ENCODE data around the gene CD80. TPM values are rescaled to one million over a fixed set of nuclear protein-coding genes. Genes with fewer than 3 reads are reported as not detected.
A peak's percentile ranks its signal among the peaks of the same experiment; 100 is the strongest.
"Not testable (repeated sequence)": the region's sequence is repeated elsewhere in the genome, so short reads cannot be mapped to it uniquely, and the experiment has no call there.

Gene CD80
- polyA plus RNA-seq, 10 donors, result 0.08 to 0.58 (median 0.15) TPM; not detected in 4

- no peak for DNase-seq
Observed at GRCh38 chr3:119585208-119585607, 25.8 kb upstream of the CD80 start.

GRCh38 chr3:119582178-119582577 is 22.8 kb upstream of the CD80 start:
- DNase-seq, result no peak

- peak; percentile 41 to 91 (median 76) for DNase-seq
Observed at GRCh38 chr3:119580067-119580760, 20.8 kb upstream of the CD80 start.

- DNase-seq, result peak; percentile 64 to 93 (median 85)
Observed at GRCh38 chr3:119579366-119580066, 20.1 kb upstream of the CD80 start, which contains the start of gene ADPRH. Gene ADPRH (plus strand): TSS chr3:119579492. CDS start chr3:119582170, 2,678 bp downstream.

GRCh38 chr3:119575507-119575906 is 16.1 kb upstream of the CD80 start:
- DNase-seq, result no peak

GRCh38 chr3:119571688-119572087 is 12.3 kb upstream of the CD80 start:
- peak in 2 of 3 donors; percentile 16 to 48 for DNase-seq

- DNase-seq, result no peak
Observed at GRCh38 chr3:119571230-119571629, 11.8 kb upstream of the CD80 start.

- peak in 1 of 3 donors; percentile 16 for DNase-seq
Observed at GRCh38 chr3:119570229-119570628, 10.8 kb upstream of the CD80 start.

- no peak for DNase-seq
Observed at GRCh38 chr3:119569156-119569555, 9.7 kb upstream of the CD80 start.

GRCh38 chr3:119563334-119563733 is 3.9 kb upstream of the CD80 start:
- DNase-seq, result not testable (repeated sequence)

- no peak for DNase-seq
Observed at GRCh38 chr3:119562307-119562961, 3.0 kb upstream of the CD80 start.

GRCh38 chr3:119560160-119560559 is 746 bp upstream of the CD80 start:
- no peak for DNase-seq

GRCh38 chr3:119558626-119559317 is 642 bp downstream of the CD80 start:
- no peak for DNase-seq

- DNase-seq, result no peak
Observed at GRCh38 chr3:119557877-119558269, 1.5 kb downstream of the CD80 start.

GRCh38 chr3:119557192-119557876 is 2.1 kb downstream of the CD80 start:
- DNase-seq, result no peak

GRCh38 chr3:119555929-119556328 is 3.5 kb downstream of the CD80 start:
- DNase-seq, result no peak

GRCh38 chr3:119555309-119555735 is 4.1 kb downstream of the CD80 start:
- DNase-seq, result peak in 1 of 3 donors; percentile 16

GRCh38 chr3:119553823-119554415 is 5.5 kb downstream of the CD80 start:
- DNase-seq, result no peak

GRCh38 chr3:119552928-119553327 is 6.5 kb downstream of the CD80 start:
- not testable (repeated sequence) for DNase-seq

- no peak for DNase-seq
Observed at GRCh38 chr3:119551598-119551997, 7.8 kb downstream of the CD80 start.
